ENCODE data around the gene MAPK8IP2.

- peak; percentile 20; the same call in 1 of the 2 replicates for TF ChIP-seq CTCF (IDR thresholded peaks at IDR 0.05; ENCODE audit: low read length)
- no peak for TF ChIP-seq EZH2 (IDR thresholded peaks at IDR 0.05; ENCODE audit: borderline replicate concordance, low read length)
These were observed 24.5 kb upstream of the MAPK8IP2 start for GRCh38 chr22:50576070-50576469.

Data from OCI-LY1 (cell line).